GM12865 (cell line): ENCODE data around the gene PLXNC1.

Experiments
- DNase-seq: peaks from one replicate; pipeline ENCODE4 v3.0.0; 2010; ENCODE audit warnings: low read depth
- H3K4me3 ChIP-seq: 2 replicates; pipeline ENCODE4 v1.5.1; 2011; ENCODE audit warnings: mild to moderate bottlenecking, low read depth, low read length, control low read depth
- CTCF ChIP-seq: IDR thresholded peaks from 2 replicates; pipeline ENCODE4 v1.5.1; 2011; ENCODE audit warnings: low read length, control low read depth, low read depth, inconsistent platforms; ENCODE audit not compliant: insufficient read depth; ENCODE audit errors: missing control alignments

PLXNC1 gene

GRCh38 chr12:94290353-94290752 lies 142.0 kb downstream of the PLXNC1 start:
- no peak for DNase-seq
- H3K4me3 ChIP-seq = no peak overlapping the region
- no peak for TF ChIP-seq CTCF

GRCh38 chr12:94297096-94297699 lies 148.8 kb downstream of the PLXNC1 start:
- TF ChIP-seq CTCF = no peak
- no peak for DNase-seq
- no peak overlapping the region for H3K4me3 ChIP-seq

GRCh38 chr12:94297876-94298505 lies 149.6 kb downstream of the PLXNC1 start:
- H3K4me3 ChIP-seq = no peak overlapping the region
- no peak for DNase-seq
- no peak for TF ChIP-seq CTCF

- no peak for DNase-seq
- no peak for TF ChIP-seq CTCF
- H3K4me3 ChIP-seq = no peak overlapping the region
Measured at GRCh38 chr12:94299846-94300245, 151.5 kb downstream of the PLXNC1 start.

GRCh38 chr12:94304012-94304411 lies 155.6 kb downstream of the PLXNC1 start:
- no peak for TF ChIP-seq CTCF
- no peak for DNase-seq
- no peak overlapping the region for H3K4me3 ChIP-seq

GRCh38 chr12:94304566-94305061 lies 156.2 kb downstream of the PLXNC1 start:
- no peak overlapping the region for H3K4me3 ChIP-seq
- no peak for DNase-seq

More at GRCh38 chr12:94304566-94305061, 156.2 kb downstream of the PLXNC1 start:
- no peak for TF ChIP-seq CTCF
